ENCODE results near the gene HS3ST5.

- TF ChIP-seq CTCF (conservative IDR thresholded peaks at IDR 0.05 in 1 of 2, IDR thresholded peaks at IDR 0.05 in 1 of 2; ENCODE audit: low read depth in 1 of 2, low read length in 2 of 2), result no peak
- no peak for TF ChIP-seq EZH2 (IDR thresholded peaks at IDR 0.05; ENCODE audit: low read length, missing control alignments)
Observed at GRCh38 chr6:114144887-114145851, 197.7 kb downstream of the HS3ST5 start.

Data from fibroblast of lung (primary cell).